ENCODE results near the gene TBX21.

The TBX21 gene, protein sequence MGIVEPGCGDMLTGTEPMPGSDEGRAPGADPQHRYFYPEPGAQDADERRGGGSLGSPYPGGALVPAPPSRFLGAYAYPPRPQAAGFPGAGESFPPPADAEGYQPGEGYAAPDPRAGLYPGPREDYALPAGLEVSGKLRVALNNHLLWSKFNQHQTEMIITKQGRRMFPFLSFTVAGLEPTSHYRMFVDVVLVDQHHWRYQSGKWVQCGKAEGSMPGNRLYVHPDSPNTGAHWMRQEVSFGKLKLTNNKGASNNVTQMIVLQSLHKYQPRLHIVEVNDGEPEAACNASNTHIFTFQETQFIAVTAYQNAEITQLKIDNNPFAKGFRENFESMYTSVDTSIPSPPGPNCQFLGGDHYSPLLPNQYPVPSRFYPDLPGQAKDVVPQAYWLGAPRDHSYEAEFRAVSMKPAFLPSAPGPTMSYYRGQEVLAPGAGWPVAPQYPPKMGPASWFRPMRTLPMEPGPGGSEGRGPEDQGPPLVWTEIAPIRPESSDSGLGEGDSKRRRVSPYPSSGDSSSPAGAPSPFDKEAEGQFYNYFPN

GRCh38 chr17:47733047-47733673 lies at the start of gene TBX21:
Gene TBX21, plus strand, starts transcription at chr17:47733236. Its CDS starts 219 bp downstream, at chr17:47733455.
- peak; percentile 92 for DNase-seq

DNA sequence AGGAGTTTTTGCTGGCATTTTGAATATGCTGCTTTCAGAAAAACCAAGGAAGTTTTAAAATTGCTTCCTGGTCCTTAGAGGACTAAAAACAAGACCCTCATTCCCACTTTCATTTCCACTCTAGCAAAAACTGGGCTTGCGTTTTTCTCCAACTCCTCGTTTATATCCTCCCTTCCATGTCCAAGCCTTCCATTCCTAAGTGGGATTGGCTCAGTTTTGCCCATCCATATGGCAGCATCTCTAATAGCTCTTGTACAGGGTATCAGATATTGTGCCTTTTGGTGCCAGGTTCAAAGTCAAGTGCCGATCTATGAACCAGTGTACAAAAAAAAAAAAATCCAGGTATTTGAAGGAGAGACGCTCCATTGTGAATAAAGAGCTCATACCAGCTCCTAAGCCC lies 49.0 kb upstream of the TBX21 start:
- DNase-seq, result no peak

DNA sequence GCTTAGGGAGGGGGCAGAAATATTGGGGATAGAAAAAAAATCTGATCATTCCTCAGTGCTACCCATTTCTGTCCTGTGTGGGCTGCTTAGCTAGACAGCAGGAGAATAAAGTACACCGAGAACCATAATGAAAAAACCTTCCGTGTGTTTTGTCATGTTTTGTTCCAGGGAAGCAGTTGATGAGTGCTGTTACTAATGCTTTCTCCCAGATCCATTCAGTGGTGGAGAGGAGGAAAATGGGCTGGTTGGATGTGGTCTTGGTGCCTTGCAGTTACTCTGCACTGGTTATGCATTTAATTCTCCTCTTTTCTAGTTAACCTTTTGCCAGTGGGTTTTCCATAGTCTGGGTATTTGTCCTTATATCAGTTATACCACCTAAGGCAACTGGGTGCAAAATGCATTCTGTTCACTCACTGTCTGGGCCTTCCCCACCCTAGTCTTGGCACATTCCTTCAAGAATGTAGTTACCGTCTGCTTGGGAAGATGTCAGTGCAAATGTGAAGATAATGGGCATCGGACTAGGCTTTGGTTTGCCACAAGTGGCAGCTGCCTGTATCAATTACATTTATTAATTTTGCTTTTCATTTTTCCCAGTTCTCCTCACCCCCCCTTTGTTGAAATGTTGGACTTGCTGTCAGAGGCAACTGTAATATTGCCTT lies 48.4 kb upstream of the TBX21 start:
- DNase-seq, result no peak

DNA sequence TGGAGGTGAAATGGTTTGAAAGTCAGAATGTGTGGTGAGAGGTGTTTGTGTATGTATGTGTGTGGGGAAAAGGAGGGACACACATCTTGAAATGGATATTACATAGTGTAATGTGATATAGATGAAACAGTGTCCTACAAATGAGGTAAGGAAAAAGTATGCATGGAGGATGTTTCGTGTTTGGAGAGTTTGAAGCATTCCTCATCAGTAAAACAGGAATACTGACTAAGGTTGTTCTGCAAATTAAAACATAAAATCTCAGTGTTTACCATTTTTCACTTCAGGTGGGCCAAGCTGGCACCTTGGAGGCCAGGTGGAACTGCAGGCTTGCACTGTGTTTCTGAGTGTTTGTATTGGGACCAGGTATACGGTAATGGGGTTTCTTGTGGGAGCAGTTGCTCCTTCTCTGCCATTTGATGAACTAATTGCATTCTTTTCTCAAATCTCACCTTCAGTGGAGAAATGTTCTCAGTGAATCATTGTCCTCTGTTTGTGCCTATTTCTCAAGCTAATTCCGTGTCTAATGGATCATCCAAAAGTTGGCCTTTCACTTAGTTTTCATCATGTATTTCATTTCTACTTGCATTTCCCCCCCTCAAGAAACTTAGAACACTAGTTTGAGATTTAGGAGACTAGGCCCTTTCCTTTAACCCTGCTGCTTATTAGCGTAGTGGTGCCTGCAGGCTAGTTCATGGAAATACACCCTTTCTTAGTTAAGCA lies 47.3 kb upstream of the TBX21 start:
- DNase-seq, result no peak

- DNase-seq, result no peak
Observed at GRCh38 chr17:47686276-47686635, 46.8 kb upstream of the TBX21 start.

DNA sequence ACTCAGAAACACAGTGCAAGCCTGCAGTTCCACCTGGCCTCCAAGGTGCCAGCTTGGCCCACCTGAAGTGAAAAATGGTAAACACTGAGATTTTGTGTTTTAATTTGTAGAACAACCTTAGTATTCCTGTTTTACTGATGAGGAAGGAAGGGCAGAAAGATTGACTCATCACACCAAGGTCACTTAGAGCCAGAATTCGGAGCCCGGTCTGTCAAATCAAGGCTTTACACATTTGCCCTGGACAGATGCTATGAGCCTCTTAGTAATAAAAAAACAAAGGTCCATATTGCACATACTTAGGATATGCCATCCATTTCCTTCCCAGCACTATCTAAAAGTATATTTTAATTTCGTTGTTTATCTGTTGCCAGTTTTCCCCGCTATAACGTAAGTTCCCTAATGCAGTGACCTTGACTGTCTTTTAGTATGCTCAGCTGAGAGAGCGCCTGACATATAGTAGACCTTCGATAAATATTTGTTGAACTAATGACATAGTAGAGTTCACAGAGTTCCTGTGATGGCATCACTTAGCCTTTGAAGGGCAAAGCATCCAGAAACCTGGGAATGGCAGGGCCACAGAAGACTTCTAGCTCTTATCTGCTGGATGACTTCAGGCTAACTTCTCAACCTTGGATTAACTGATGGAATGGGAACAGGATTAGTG lies 46.2 kb upstream of the TBX21 start:
- no peak for DNase-seq

GRCh38 chr17:47687328-47687690 lies 45.7 kb upstream of the TBX21 start:
- DNase-seq, result no peak

DNA sequence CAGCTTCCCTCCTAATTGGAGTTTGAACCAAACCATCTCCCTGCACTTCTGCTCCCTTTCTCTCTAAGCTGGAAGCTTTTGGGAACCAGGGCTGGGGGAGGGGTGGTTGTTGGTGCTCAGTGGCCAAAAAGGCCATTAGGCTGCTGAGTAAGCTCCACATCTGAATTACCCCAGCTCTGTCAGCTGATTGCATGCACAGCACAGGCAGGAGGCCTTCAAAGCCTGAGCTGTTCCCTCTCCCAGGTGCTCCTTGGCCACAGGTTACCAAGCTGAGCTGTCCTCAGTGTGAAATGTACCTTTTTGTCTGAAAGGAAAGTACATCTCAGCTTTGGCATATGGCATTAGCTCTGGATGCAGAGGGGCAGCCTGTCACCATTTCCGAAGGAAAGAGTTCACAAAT lies 45.3 kb upstream of the TBX21 start:
- peak; percentile 50 for DNase-seq

DNA sequence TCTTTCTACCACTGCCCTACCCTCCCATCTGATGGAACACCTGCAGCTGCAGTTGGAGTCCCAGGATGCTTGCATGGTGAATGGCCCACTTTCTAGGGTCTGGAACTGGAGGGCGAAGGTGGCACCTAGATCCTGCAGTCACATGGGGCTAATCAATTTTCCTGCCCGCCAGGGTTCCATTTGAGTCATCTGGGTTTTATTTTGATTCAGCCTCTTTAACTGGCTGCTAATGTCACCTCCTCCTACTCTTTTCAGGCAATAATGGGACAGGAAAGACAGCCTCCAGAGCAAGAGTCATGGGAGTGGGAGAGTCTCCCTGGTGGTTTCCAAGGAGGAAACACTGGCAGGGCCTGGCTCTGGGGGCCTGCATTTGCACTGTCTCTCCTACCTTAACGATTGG lies 42.9 kb upstream of the TBX21 start:
- DNase-seq, result no peak

DNA sequence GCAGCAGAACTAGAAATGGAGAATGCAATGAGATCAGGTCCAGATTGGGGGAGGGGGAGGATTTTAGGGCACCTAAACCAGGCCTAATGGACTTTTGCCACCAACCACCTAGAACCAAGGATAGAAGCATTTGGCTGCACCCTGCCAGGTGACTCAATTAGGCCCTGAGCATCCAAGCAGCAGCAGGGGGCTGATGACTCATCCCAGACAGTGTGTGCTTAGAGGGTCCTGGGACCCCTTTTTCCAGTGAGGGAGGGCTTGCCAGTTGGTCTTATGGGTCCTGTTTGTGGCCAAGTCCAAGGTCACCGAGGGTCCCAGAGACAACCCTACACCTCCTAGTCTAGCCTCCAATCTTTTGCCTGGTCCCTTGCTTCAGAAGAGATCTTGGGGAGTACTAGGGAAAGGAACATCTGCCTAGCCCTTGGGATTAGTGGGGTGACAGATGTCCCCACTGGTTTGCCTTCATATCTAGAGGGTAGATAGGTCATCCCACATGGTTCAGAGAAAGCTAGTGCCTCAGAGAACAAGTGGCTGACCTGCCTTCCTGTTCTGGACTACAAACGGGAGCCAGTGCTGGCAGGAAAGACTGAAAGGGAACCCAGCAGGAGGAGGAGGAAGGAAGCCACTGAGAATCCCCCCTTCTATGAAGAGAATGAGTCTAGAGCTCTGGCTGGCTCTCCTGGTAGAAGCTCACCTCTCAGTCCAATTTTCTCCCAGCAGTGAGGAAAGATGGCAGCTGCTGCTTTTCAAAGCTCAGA lies 40.7 kb upstream of the TBX21 start:
- no peak for DNase-seq

- peak; percentile 84 for DNase-seq
Observed at GRCh38 chr17:47692895-47693730, 39.9 kb upstream of the TBX21 start.

GRCh38 chr17:47693731-47694580 lies 39.1 kb upstream of the TBX21 start, which contains the start of gene TBKBP1:
Gene TBKBP1, plus strand, starts transcription at chr17:47694161. Its CDS starts 1,952 bp downstream, at chr17:47696113.
- peak; percentile 73 for DNase-seq

DNA sequence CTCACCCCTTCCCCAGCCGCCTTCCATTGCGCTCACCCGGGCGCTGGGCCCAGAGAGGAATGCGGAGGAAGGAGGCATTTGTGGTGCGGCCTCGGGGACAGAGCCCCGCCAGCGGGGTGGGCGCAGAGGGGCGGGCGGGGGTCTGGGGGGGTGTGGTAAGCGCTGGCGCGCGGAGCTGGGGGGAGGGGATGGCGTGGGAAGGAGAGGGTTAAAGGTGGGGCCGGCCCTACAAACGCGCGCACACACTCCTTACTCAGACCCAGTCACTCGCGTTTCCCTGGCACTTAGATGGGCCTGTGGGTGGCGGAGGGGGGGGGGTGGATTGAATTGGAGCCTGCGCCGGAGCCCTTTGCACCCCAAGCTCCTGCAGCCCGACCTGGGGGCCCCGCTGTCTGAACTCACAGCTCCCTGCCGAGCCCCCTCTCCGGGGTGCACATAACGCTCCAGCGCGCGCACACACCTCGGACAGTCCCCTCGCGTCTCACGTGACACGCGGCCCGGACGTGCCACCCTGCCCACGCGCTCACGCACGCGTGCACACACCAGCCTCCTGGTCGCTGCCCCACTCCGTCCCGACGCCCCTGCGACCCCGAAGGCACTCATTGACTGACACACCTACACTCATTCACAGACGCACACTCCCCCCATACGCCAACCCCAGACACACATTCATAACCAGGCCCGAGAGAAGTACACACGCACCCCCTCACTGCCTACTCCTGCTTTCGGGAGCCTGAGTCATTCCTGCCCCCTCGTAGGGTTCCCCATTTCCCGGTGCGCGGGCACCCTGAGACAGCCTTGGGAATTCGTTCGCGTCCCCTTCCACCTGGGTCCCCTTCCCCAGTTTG lies 38.2 kb upstream of the TBX21 start:
- DNase-seq, result no peak

- DNase-seq, result no peak
Observed at GRCh38 chr17:47695429-47696376, 37.3 kb upstream of the TBX21 start.

DNA sequence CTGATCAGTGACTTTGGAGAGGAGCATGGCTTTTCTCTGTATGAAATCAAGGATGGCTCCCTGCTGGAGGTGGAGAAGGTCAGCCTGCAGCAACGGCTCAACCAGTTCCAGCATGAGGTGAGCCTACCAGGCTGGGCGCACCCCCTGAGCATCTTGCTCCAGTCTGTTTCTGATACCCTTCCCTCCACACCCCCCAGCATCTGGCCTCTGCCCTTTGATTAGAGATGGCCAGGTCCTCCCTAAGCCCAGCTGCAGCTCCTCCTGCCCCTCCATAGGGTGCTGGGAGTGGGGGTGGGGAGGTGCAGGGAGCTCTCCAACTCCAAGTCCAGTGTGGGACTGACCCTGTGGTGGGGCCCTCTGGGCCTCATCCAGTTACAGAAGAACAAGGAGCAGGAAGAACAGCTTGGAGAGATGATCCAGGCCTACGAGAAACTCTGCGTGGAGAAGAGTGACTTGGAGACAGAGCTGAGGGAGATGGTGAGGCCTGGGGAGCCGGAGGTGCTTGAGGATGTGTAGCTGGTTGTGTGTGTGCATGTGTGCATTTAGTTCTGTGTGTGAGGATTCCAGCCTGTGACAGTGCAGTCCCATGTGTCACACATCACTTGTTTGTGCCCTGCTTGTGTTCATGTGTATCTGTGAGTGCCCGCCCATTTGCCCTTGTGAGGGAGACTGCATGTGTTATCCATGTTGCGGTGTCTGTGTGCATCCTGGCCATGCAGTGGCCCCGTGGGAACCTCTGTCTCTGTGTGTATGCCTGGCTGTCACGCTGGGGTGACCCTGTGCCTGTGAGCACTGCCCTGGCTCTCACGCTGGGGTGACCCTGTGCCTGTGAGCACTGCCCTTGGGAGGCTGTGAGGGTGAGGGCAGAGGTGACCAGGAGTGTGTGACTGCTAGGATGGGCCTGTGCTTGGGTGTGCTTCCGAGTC lies 36.1 kb upstream of the TBX21 start:
- DNase-seq, result no peak

Measured in RPMI8226 (cell line).